ENCODE measurements around the gene TTN. TPM values are rescaled to one million over a fixed set of nuclear protein-coding genes. Genes with fewer than 3 reads are reported as not detected.

The TTN gene
- total and polyA plus RNA-seq, 8 donors = 1.4 to 27.5 (median 2.2) TPM

GRCh38 chr2:178715366-178715765 is 91.9 kb downstream of the TTN start:
- no peak overlapping the region for H3K4me3 ChIP-seq
- ATAC-seq = no peak
- H3K36me3 ChIP-seq = peaks cover 0 to 4% of the 10 kb centered on the region in 2 donors

GRCh38 chr2:178707476-178707875 is 99.7 kb downstream of the TTN start:
- Histone ChIP-seq H3K27me3 (no peaks in the 10 kb centered on the region), H3K27ac (no peak overlapping the region), H3K36me3 (no peaks in the 10 kb centered on the region), H3K4me3 (no peak overlapping the region), H3K9me3 (no peaks in the 10 kb centered on the region), H3K4me1 (no peaks in the 10 kb centered on the region)
- TF ChIP-seq CTCF (IDR thresholded peaks at IDR 0.05) = no peak
- no peak for ATAC-seq
- intact Hi-C loops (cut with DNase I) = no loop called here
- DNase-seq = no peak

More at GRCh38 chr2:178715366-178715765, 91.9 kb downstream of the TTN start:
- no peak overlapping the region for H3K27ac ChIP-seq
- H3K9me3 ChIP-seq = no peaks in the 10 kb centered on the region
- TF ChIP-seq CTCF (IDR thresholded peaks at IDR 0.05) = no peak
- intact Hi-C loops (cut with DNase I) = no loop called here
- no peak for DNase-seq
- no peaks in the 10 kb centered on the region for H3K4me1 ChIP-seq
- no peaks in the 10 kb centered on the region for H3K27me3 ChIP-seq

- Histone ChIP-seq H3K27ac (no peak overlapping the region), H3K9me3 (no peaks in the 10 kb centered on the region), H3K36me3 (no peaks in the 10 kb centered on the region), H3K4me3 (no peak overlapping the region), H3K27me3 (no peaks in the 10 kb centered on the region), H3K4me1 (no peaks in the 10 kb centered on the region)
- intact Hi-C loops (cut with DNase I) = no loop called here
- ATAC-seq = no peak
- no peak for TF ChIP-seq CTCF (IDR thresholded peaks at IDR 0.05)
- no peak for DNase-seq
These were observed 102.3 kb downstream of the TTN start for GRCh38 chr2:178704876-178705275.

- Histone ChIP-seq H3K36me3 (no peaks in the 10 kb centered on the region), H3K4me3 (no peak overlapping the region), H3K27ac (no peak overlapping the region), H3K27me3 (no peaks in the 10 kb centered on the region), H3K9me3 (no peaks in the 10 kb centered on the region), H3K4me1 (no peaks in the 10 kb centered on the region)
- DNase-seq (no peak), ATAC-seq (no peak)
- intact Hi-C loops (cut with DNase I) = no loop called here
- TF ChIP-seq CTCF (IDR thresholded peaks at IDR 0.05) = no peak
These were observed 104.9 kb downstream of the TTN start for GRCh38 chr2:178702361-178702760.

- DNase-seq (no peak), ATAC-seq (peak; percentile 43)
- Histone ChIP-seq H3K4me1 (no peaks in the 10 kb centered on the region), H3K36me3 (no peaks in the 10 kb centered on the region), H3K27me3 (no peaks in the 10 kb centered on the region), H3K9me3 (no peaks in the 10 kb centered on the region), H3K4me3 (no peak overlapping the region), H3K27ac (no peak overlapping the region)
- TF ChIP-seq CTCF (IDR thresholded peaks at IDR 0.05) = peak; percentile 68 to 77
- intact Hi-C loops (cut with DNase I) = no loop called here
These were observed 106.3 kb downstream of the TTN start for GRCh38 chr2:178700922-178701342.

All from left lung (tissue), 10 donors.